ENCODE data around the gene FAR2. TPM values are rescaled to one million over a fixed set of nuclear protein-coding genes. Genes with fewer than 3 reads are reported as not detected.

The FAR2 gene
- total and polyA plus RNA-seq, 2 donors (not counting 1 experiment from before 2014, with no cell fraction given), result 9.2 to 10.2 TPM

Other genes with a start within 250 kb of the FAR2 start
- gene ERGIC2, start 231.9 kb downstream of the FAR2 start, total RNA-seq, result 46.5 and 67.9 TPM in 2 replicates
- 71.2 and 82.5 TPM in 2 replicates for gene ERGIC2, start 231.9 kb downstream of the FAR2 start, polyA plus RNA-seq

Measured in fibroblast of lung (primary cell).